WTC11 (cell line): ENCODE measurements around the gene ELL3. TPM values are rescaled to one million over a fixed set of nuclear protein-coding genes. Genes with fewer than 3 reads are reported as not detected.

Experiments used
- ATAC-seq: fragments of 200-7000 bp; cut with Tn5 transposase; 2 replicates; pipeline ENCODE4 v1.10.0; 2021; ENCODE audit warnings: mild to moderate bottlenecking, moderate library complexity
- CTCF ChIA-PET: fragments of 300-600 bp; sonication (Branson Sonifier 250); formaldehyde crosslinking; loops from one replicate; lab custom pipeline; 2021; ENCODE audit warnings: antibody characterized with exemption; lab: Charles Lee
- POLR2A ChIA-PET: fragments of 350-600 bp; sonication (Branson Sonifier 250); formaldehyde crosslinking; loops from one replicate; lab custom pipeline; 2021; ENCODE audit warnings: antibody characterized with exemption; lab: Charles Lee
- DNase-seq: peaks from one replicate; pipeline ENCODE4 v3.0.0; 2021; ENCODE audit warnings: low spot score
- H3K27ac Mint-ChIP-seq: 2 replicates; pipeline ENCODE4 v1.8.0; 2021; ENCODE audit warnings: mixed read lengths
- H3K27me3 Mint-ChIP-seq: 2 replicates; pipeline ENCODE4 v1.8.0; 2021; ENCODE audit warnings: low read depth, mild to moderate bottlenecking, moderate library complexity, mixed read lengths
- H3K36me3 Mint-ChIP-seq: 2 replicates; pipeline ENCODE4 v1.8.0; 2021; ENCODE audit warnings: mixed read lengths
- H3K4me1 Mint-ChIP-seq: 2 replicates; pipeline ENCODE4 v1.8.0; 2022; ENCODE audit warnings: mixed read lengths
- H3K4me3 Mint-ChIP-seq: 2 replicates; pipeline ENCODE4 v1.8.0; 2021; ENCODE audit warnings: mild to moderate bottlenecking, moderate library complexity, mixed read lengths
- H3K9me3 Mint-ChIP-seq: 2 replicates; pipeline ENCODE4 v1.8.0; 2021; ENCODE audit warnings: mixed read lengths
- ATF6 ChIP-seq: sonication (generic); formaldehyde crosslinking; IDR thresholded peaks from 2 replicates; pipeline ENCODE4 v1.8.1; 2023; ENCODE audit warnings: mild to moderate bottlenecking, missing genetic modification reagents
- FOXJ3 ChIP-seq: sonication (generic); formaldehyde crosslinking; IDR thresholded peaks from 2 replicates; pipeline ENCODE4 v1.9.0; 2021; ENCODE audit warnings: missing genetic modification reagents, mild to moderate bottlenecking, borderline replicate concordance
- FOXP1 ChIP-seq: sonication (generic); formaldehyde crosslinking; IDR thresholded peaks from 2 replicates; pipeline ENCODE4 v1.8.0; 2022; ENCODE audit warnings: missing genetic modification reagents, mild to moderate bottlenecking, moderate library complexity, borderline replicate concordance
- FOXP4 ChIP-seq: sonication (generic); formaldehyde crosslinking; IDR thresholded peaks from 2 replicates; pipeline ENCODE4 v1.8.0; 2022; ENCODE audit warnings: mild to moderate bottlenecking, missing genetic modification reagents
- GRHL2 ChIP-seq: fragments of 250-450 bp; sonication (Bioruptor Pico); IDR thresholded peaks from 2 replicates; pipeline ENCODE4 v1.8.0; 2022; ENCODE audit warnings: mild to moderate bottlenecking, moderate library complexity; ENCODE audit not compliant: insufficient replicate concordance, severe bottlenecking
- GTF2I ChIP-seq: fragments of 250-450 bp; sonication (Bioruptor Pico); conservative IDR thresholded peaks from 2 replicates; pipeline ENCODE4 v1.4.0; 2021; ENCODE audit warnings: mild to moderate bottlenecking
- JUN ChIP-seq: sonication (generic); formaldehyde crosslinking; IDR thresholded peaks from 2 replicates; pipeline ENCODE4 v1.8.0; 2023; ENCODE audit warnings: mild to moderate bottlenecking, missing genetic modification reagents
- MXD4 ChIP-seq: fragments of 250-450 bp; sonication (Bioruptor Pico); IDR thresholded peaks from 2 replicates; pipeline ENCODE4 v1.8.0; 2021; ENCODE audit warnings: mild to moderate bottlenecking, moderate library complexity, borderline replicate concordance
- NFE2L1 ChIP-seq: sonication (generic); formaldehyde crosslinking; IDR thresholded peaks from 2 replicates; pipeline ENCODE4 v1.8.1; 2023; ENCODE audit warnings: missing genetic modification reagents
- NFYB ChIP-seq: sonication (generic); formaldehyde crosslinking; conservative IDR thresholded peaks from 2 replicates; pipeline ENCODE4 v1.8.0; 2022; ENCODE audit warnings: low read depth, missing genetic modification reagents
- NR1H2 ChIP-seq: sonication (generic); formaldehyde crosslinking; IDR thresholded peaks from 2 replicates; pipeline ENCODE4 v1.9.0; 2021; ENCODE audit warnings: mild to moderate bottlenecking, moderate library complexity, missing genetic modification reagents
- NR2C2 ChIP-seq: sonication (generic); formaldehyde crosslinking; IDR thresholded peaks from 2 replicates; pipeline ENCODE4 v1.8.0; 2022; ENCODE audit warnings: mild to moderate bottlenecking, missing genetic modification reagents
- OVOL2 ChIP-seq: fragments of 250-450 bp; sonication (Bioruptor Pico); IDR thresholded peaks from 2 replicates; pipeline ENCODE4 v1.9.0; 2021; ENCODE audit warnings: mild to moderate bottlenecking, borderline replicate concordance
- PRRX2 ChIP-seq: fragments of 250-450 bp; sonication (Bioruptor Pico); IDR thresholded peaks from 2 replicates; pipeline ENCODE4 v1.8.0; 2021; ENCODE audit warnings: mild to moderate bottlenecking
- RELA ChIP-seq: sonication (generic); formaldehyde crosslinking; IDR thresholded peaks from 2 replicates; pipeline ENCODE4 v1.8.1; 2022; ENCODE audit warnings: missing genetic modification reagents, mild to moderate bottlenecking, borderline replicate concordance
- RORB ChIP-seq: fragments of 250-450 bp; sonication (Bioruptor Pico); IDR thresholded peaks from 2 replicates; pipeline ENCODE4 v1.9.0; 2021; ENCODE audit warnings: mild to moderate bottlenecking
- SP1 ChIP-seq: sonication (generic); formaldehyde crosslinking; conservative IDR thresholded peaks from 2 replicates; pipeline ENCODE4 v1.8.1; 2022; ENCODE audit warnings: missing genetic modification reagents
- TP53 ChIP-seq: sonication (generic); formaldehyde crosslinking; IDR thresholded peaks from 2 replicates; pipeline ENCODE4 v1.8.1; 2023; ENCODE audit warnings: mild to moderate bottlenecking, missing genetic modification reagents
- USF1 ChIP-seq: sonication (generic); formaldehyde crosslinking; IDR thresholded peaks from 2 replicates; pipeline ENCODE4 v1.8.0; 2022; ENCODE audit warnings: mild to moderate bottlenecking, missing genetic modification reagents
- ZBTB43 ChIP-seq: sonication (generic); formaldehyde crosslinking; IDR thresholded peaks from 2 replicates; pipeline ENCODE4 v1.8.1; 2023; ENCODE audit warnings: mild to moderate bottlenecking, missing genetic modification reagents
- ZNF232 ChIP-seq: sonication (generic); formaldehyde crosslinking; IDR thresholded peaks from 2 replicates; pipeline ENCODE4 v1.8.0; 2022; ENCODE audit warnings: mild to moderate bottlenecking, missing genetic modification reagents
- ZNF396 ChIP-seq: fragments of 250-450 bp; sonication (Bioruptor Pico); IDR thresholded peaks from 2 replicates; pipeline ENCODE4 v1.8.0; 2021; ENCODE audit warnings: mild to moderate bottlenecking, moderate library complexity, borderline replicate concordance
- ZNF425 ChIP-seq: fragments of 250-450 bp; sonication (Bioruptor Pico); conservative IDR thresholded peaks from 2 replicates; pipeline ENCODE4 v1.9.0; 2021; ENCODE audit warnings: mild to moderate bottlenecking
- ZNF671 ChIP-seq: fragments of 250-450 bp; sonication (Bioruptor Pico); IDR thresholded peaks from 2 replicates; pipeline ENCODE4 v1.8.0; 2021; ENCODE audit warnings: mild to moderate bottlenecking
- ZSCAN18 ChIP-seq: fragments of 250-450 bp; sonication (Bioruptor Pico); IDR thresholded peaks from 2 replicates; pipeline ENCODE4 v2.1.2; 2022; ENCODE audit warnings: mild to moderate bottlenecking, moderate library complexity
- total RNA-seq: library from RNA; stranded (reverse); gene quantifications from 3 replicates; pipeline ENCODE4 v1.2.3, GENCODE V29; 2021

The ELL3 gene
- total RNA-seq, 1 experiment from 2014 or later: 8.8 TPM

GRCh38 chr15:43789409-43789808 is 12.6 kb upstream of the ELL3 start (continued):
- TF ChIP-seq FOXP1 (no peak), ZBTB43 (CRISPR knock-in tag) (no peak), ZNF671 (CRISPR knock-in tag) (no peak), RORB (CRISPR knock-in tag) (no peak), PRRX2 (CRISPR knock-in tag) (no peak), ZNF396 (CRISPR knock-in tag) (no peak)

- H3K27me3 Mint-ChIP-seq: no peaks in the 10 kb centered on the region; the same call in 1 of the 2 replicates
- peaks cover 13% of the 10 kb centered on the region for H3K4me1 Mint-ChIP-seq
- DNase-seq (no peak), ATAC-seq (no peak)
- TF ChIP-seq GTF2I (CRISPR knock-in tag) (no peak), JUN (no peak), ATF6 (CRISPR knock-in tag) (no peak), TP53 (CRISPR knock-in tag) (no peak), RELA (CRISPR knock-in tag) (no peak), MXD4 (no peak), OVOL2 (CRISPR knock-in tag) (no peak), NR1H2 (no peak), ZSCAN18 (no peak), NFYB (no peak), SP1 (CRISPR knock-in tag) (no peak), GRHL2 (CRISPR knock-in tag) (no peak), NR2C2 (CRISPR knock-in tag) (no peak), ZNF232 (CRISPR knock-in tag) (no peak)
- ChIA-PET POLR2A (no interaction called here), CTCF (no interaction called here)
- no peaks in the 10 kb centered on the region for H3K36me3 Mint-ChIP-seq
- no peak overlapping the region for H3K4me3 Mint-ChIP-seq
- H3K27ac Mint-ChIP-seq: no peak overlapping the region
- H3K9me3 Mint-ChIP-seq: peaks cover 5% of the 10 kb centered on the region; the same call in 1 of the 2 replicates
Measured at GRCh38 chr15:43779016-43779415, 2.2 kb upstream of the ELL3 start.

GRCh38 chr15:43777267-43777914 is 625 bp upstream of the ELL3 start:
- H3K36me3 Mint-ChIP-seq: peaks cover 12% of the 10 kb centered on the region
- no peaks in the 10 kb centered on the region; the same call in 1 of the 2 replicates for H3K27me3 Mint-ChIP-seq
- peak overlapping the region; percentile 74; the same call in 1 of the 2 replicates for H3K27ac Mint-ChIP-seq
- ChIA-PET POLR2A (interaction anchor here (1.9 to 2.2 kb wide), 4 partner anchors 16 to 23 kb away, joined by 6 to 12 read pairs (median 7); partner anchors contain the start of genes HYPK and SERINC4), CTCF (interaction anchor here (0.6 to 3.9 kb wide), 18 partner anchors 9 to 839 kb away, joined by 3 to 75 read pairs (median 5); partner anchors contain the start of genes HYPK, MFAP1, SERF2 and SERINC4)
- peaks cover 5% of the 10 kb centered on the region; the same call in 1 of the 2 replicates for H3K9me3 Mint-ChIP-seq
- ATAC-seq (peak; percentile 42), DNase-seq (peak; percentile 82)
- peak overlapping the region; percentile 84 for H3K4me3 Mint-ChIP-seq
- peaks cover 13% of the 10 kb centered on the region for H3K4me1 Mint-ChIP-seq
- TF ChIP-seq ZNF425 (CRISPR knock-in tag): no peak
- peak; percentile 31; the same call in 1 of the 2 replicates for TF ChIP-seq USF1 (CRISPR knock-in tag)
- no peak; the same call in 1 of the 2 replicates for TF ChIP-seq NFE2L1
- TF ChIP-seq FOXP4 (CRISPR knock-in tag): 0 out of 2 replicates have a peak, but pooled peaks have one; percentile 23
- TF ChIP-seq SP1 (CRISPR knock-in tag): 0 out of 2 replicates have a peak, but pooled peaks have one; percentile 26
- TF ChIP-seq FOXJ3: no peak
- no peak for TF ChIP-seq NR2C2 (CRISPR knock-in tag)
